ENCODE data around the gene RNU5D-1. TPM values are rescaled to one million over a fixed set of nuclear protein-coding genes. Genes with fewer than 3 reads are reported as not detected.

RNU5D-1 gene
- total and polyA plus RNA-seq, 2 donors (not counting 1 experiment from before 2014, with no cell fraction given) = not detected

DNA sequence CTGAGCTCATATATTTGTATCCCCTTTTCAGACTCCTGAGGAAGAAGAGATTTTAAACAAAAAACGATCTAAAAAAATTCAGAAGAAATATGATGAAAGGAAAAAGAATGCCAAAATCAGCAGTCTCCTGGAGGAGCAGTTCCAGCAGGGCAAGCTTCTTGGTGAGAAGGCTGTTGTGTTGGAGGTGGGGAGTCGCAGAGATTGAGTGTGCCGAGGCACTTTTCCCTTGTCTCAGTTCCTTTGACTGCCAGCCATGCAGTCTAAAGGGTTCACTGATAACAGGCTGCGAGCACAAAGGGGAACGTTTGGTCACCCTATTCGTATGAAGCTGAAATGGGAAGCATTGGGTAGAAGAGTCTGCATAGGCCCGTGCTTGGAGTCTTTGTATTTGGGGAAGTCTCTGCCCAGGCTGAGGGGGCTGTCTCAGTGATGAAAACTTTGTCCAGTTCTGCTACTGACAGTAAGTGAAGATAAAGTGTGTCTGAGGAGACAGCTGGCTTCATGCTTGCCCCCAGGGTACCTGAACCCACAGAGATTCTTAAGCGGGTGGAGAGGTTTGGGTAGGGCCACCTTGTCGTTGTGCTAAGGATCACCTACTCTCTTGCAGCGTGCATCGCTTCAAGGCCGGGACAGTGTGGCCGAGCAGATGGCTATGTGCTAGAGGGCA is 47.1 kb upstream of the RNU5D-1 start:
- peaks cover 0 to 54% of the 10 kb centered on the region in 2 experiments for H3K36me3 ChIP-seq (replicated peaks in 1 of 2; ENCODE audit: control extremely low read depth in 1 of 2, control insufficient read depth in 1 of 2, extremely low read depth in 1 of 2, insufficient read depth in 2 of 2, low read length in 1 of 2)

More for the DNA sequence above, 47.1 kb upstream of the RNU5D-1 start:
- CTCF ChIA-PET = interaction anchor here (0.7 to 1.2 kb wide), 5 partner anchors 15 to 65 kb away, joined by 3 to 5 read pairs (median 4); partner anchors contain the start of gene RNU5D-1
- H3K4me1 ChIP-seq (ENCODE audit: control insufficient read depth in 2 of 2, insufficient read depth in 2 of 2, low read length in 2 of 2) = peaks cover 14 to 29% of the 10 kb centered on the region in 2 donors
- 78% methylated on average over 13 of the region's 13 CpGs for WGBS (ENCODE audit: insufficient coverage)
- POLR2A ChIA-PET = interaction anchor here (0.9 kb wide), 1 partner anchor 15 kb away, joined by 3 read pairs; no protein-coding TSS in a partner anchor
- Mint-ChIP-seq H3K4me1 (peaks cover 40% of the 10 kb centered on the region), H3K4me3 (no peak overlapping the region), H3K27me3 (no peaks in the 10 kb centered on the region), H3K9me3 (ENCODE audit: insufficient read depth) (no peaks in the 10 kb centered on the region), H3K27ac (peak overlapping the region; percentile 94)
- TF ChIP-seq EZH2 (IDR thresholded peaks at IDR 0.05; ENCODE audit: borderline replicate concordance, insufficient read depth, low read depth, low read length, poor library complexity, severe bottlenecking) = no peak
- TF ChIP-seq, protein P1, sequence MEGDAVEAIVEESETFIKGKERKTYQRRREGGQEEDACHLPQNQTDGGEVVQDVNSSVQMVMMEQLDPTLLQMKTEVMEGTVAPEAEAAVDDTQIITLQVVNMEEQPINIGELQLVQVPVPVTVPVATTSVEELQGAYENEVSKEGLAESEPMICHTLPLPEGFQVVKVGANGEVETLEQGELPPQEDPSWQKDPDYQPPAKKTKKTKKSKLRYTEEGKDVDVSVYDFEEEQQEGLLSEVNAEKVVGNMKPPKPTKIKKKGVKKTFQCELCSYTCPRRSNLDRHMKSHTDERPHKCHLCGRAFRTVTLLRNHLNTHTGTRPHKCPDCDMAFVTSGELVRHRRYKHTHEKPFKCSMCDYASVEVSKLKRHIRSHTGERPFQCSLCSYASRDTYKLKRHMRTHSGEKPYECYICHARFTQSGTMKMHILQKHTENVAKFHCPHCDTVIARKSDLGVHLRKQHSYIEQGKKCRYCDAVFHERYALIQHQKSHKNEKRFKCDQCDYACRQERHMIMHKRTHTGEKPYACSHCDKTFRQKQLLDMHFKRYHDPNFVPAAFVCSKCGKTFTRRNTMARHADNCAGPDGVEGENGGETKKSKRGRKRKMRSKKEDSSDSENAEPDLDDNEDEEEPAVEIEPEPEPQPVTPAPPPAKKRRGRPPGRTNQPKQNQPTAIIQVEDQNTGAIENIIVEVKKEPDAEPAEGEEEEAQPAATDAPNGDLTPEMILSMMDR (IDR thresholded peaks at IDR 0.05) = no peak
- no peak overlapping the region for H3K27ac ChIP-seq (ENCODE audit: low read length in 2 of 2)
- intact Hi-C loops (cut with micrococcal nuclease) = loop anchor here (5.0 kb wide), 1 partner anchor 234 kb away; the partner anchor contains the start of genes HECTD3 and UROD
- peaks cover 5% of the 10 kb centered on the region for H3K79me2 ChIP-seq (ENCODE audit: control insufficient read depth, insufficient read depth, low read length)
- H3K9me3 ChIP-seq (ENCODE audit: control extremely low read depth in 1 of 3, control insufficient read depth in 2 of 3, insufficient read depth in 1 of 3, low read length in 2 of 3) = no peaks in the 10 kb centered on the region
- no peak overlapping the region for H3K4me2 ChIP-seq (replicated peaks; ENCODE audit: low read depth, low read length, poor library complexity, severe bottlenecking)
- no peak overlapping the region for H3K4me3 ChIP-seq (ENCODE audit: control extremely low read depth in 1 of 5, extremely low read depth in 1 of 5, insufficient read depth in 1 of 5, low read depth in 2 of 5, low read length in 4 of 5)
- H4K20me1 ChIP-seq (ENCODE audit: control insufficient read depth, insufficient read depth, low read length, poor library complexity, severe bottlenecking) = peaks cover 39% of the 10 kb centered on the region
- no peak overlapping the region for H3K9ac ChIP-seq (ENCODE audit: low read length)
- no peaks in the 10 kb centered on the region for H3K27me3 ChIP-seq (replicated peaks in 1 of 4; ENCODE audit: control extremely low read depth in 1 of 4, control insufficient read depth in 3 of 4, insufficient read depth in 4 of 4, low read length in 3 of 4)
- DNase-seq (no peak), ATAC-seq (ENCODE audit: low read depth) (no peak)
- H2AFZ ChIP-seq (ENCODE audit: insufficient read depth, low read depth, low read length, poor library complexity, severe bottlenecking) = no peak overlapping the region
